Mucosa of descending colon (tissue), 3 donors: Measurements from ENCODE around the gene TTC23. TPM values are rescaled to one million over a fixed set of nuclear protein-coding genes. Genes with fewer than 3 reads are reported as not detected.

Experiments
- ATAC-seq: fragments of 200-7000 bp; cut with Tn5 transposase; one replicate; pipeline ENCODE4 v1.9.1; 2020; ENCODE audit warnings: mild to moderate bottlenecking, moderate library complexity
- DNase-seq, 3 donors: peaks; one replicate each; pipeline ENCODE4 v3.0.0-alpha.2; 2020
- H3K36me3 ChIP-seq: fragments of 200-600 bp; one replicate; pipeline ENCODE4 v1.8.0; 2021; ENCODE audit warnings: low read depth, mild to moderate bottlenecking
- H3K4me1 ChIP-seq: fragments of 200-600 bp; one replicate; pipeline ENCODE4 v1.8.0; 2021; ENCODE audit warnings: low read depth, mild to moderate bottlenecking
- H3K4me3 ChIP-seq: fragments of 200-600 bp; one replicate; pipeline ENCODE4 v1.8.0; 2021; ENCODE audit warnings: mild to moderate bottlenecking
- H3K9me3 ChIP-seq: fragments of 200-600 bp; one replicate; pipeline ENCODE4 v1.8.0; 2021; ENCODE audit warnings: mild to moderate bottlenecking
- CTCF ChIP-seq: fragments of 200-600 bp; IDR thresholded peaks from one replicate; pipeline ENCODE4 v1.8.0; 2022; ENCODE audit warnings: antibody characterized with exemption, mild to moderate bottlenecking
- intact Hi-C, 2 donors: fragments of 100-400 bp; cut with DNase I in 1 of 2; cut with micrococcal nuclease in 1 of 2; formaldehyde crosslinking; loops; one replicate each; pipeline versions ENCODE4 v1.11.0 to v1.11.1; 2022; cut with DNase I, micrococcal nuclease
- total RNA-seq, 3 donors: library from RNA; stranded (reverse); fragmentation: NEBNext Ultra II Directional in 2 of 3; extraction: Animal tissue kit (Norgen Biotek cat#: 25700) in 2 of 3; gene quantifications; one replicate each; pipeline versions ENCODE4 v1.2.1 to v1.2.4, GENCODE V29; 2021 to 2023
- donor health status: DM: no; HTN: no; CAD: no; lungs with moderate emphysema.
- donor health status: DM: no; HTN: no; CAD: no.
- donor health status: DM: no; HTN: yes; CAD: no.

Gene TTC23
- total RNA-seq, 3 donors from 2014 or later: 17.1 to 26.8 (median 19.6) TPM

DNA sequence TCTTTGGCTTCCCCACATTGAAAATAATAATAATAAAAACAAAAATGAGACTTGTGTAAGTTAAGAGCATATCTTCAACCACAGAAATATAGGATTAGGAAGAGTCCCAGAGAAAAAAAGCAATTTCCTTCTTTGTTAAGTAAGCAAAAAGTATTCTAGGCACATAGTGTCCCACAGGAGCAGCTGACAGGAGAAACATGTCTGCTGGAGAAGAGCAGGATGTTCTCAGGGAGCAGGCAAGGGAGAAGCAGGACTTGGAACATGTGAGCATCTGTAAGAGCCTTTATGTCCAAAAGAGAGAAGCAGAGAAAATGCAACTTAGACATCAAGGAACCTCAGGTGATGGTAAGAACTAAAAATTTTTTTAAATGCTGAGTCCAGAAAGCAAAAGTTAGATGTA is 39.0 kb downstream of the TTC23 start:
- Histone ChIP-seq H3K9me3 (no peaks in the 10 kb centered on the region), H3K4me3 (no peak overlapping the region), H3K4me1 (no peaks in the 10 kb centered on the region), H3K36me3 (no peaks in the 10 kb centered on the region)
- ATAC-seq (no peak), DNase-seq (no peak)
- TF ChIP-seq CTCF: no peak
- intact Hi-C loops: loop anchor here in 1 of 2 donors (5.0 kb wide), 1 partner anchor 103 kb away; the partner anchor contains the start of gene SYNM

GRCh38 chr15:99209326-99209725 is 40.1 kb downstream of the TTC23 start:
- no peaks in the 10 kb centered on the region for H3K36me3 ChIP-seq
- no peak for TF ChIP-seq CTCF
- intact Hi-C loops: no loop called here
- no peaks in the 10 kb centered on the region for H3K9me3 ChIP-seq
- H3K4me3 ChIP-seq: no peak overlapping the region
- ATAC-seq: no peak
- no peaks in the 10 kb centered on the region for H3K4me1 ChIP-seq
- DNase-seq: no peak

- intact Hi-C loops: no loop called here
- ATAC-seq (no peak), DNase-seq (no peak)
- Histone ChIP-seq H3K4me3 (no peak overlapping the region), H3K9me3 (no peaks in the 10 kb centered on the region), H3K36me3 (no peaks in the 10 kb centered on the region), H3K4me1 (no peaks in the 10 kb centered on the region)
- TF ChIP-seq CTCF: no peak
These were observed 41.7 kb downstream of the TTC23 start for GRCh38 chr15:99207672-99208071.

- H3K4me1 ChIP-seq: no peaks in the 10 kb centered on the region
- no peak for DNase-seq
- intact Hi-C loops: no loop called here
- ATAC-seq: peak; percentile 55
- no peaks in the 10 kb centered on the region for H3K9me3 ChIP-seq
- H3K4me3 ChIP-seq: no peak overlapping the region
- TF ChIP-seq CTCF: no peak
- H3K36me3 ChIP-seq: no peaks in the 10 kb centered on the region
These were observed 47.2 kb downstream of the TTC23 start for GRCh38 chr15:99202176-99202552.

GRCh38 chr15:99201408-99202175 is 47.8 kb downstream of the TTC23 start:
- no peak overlapping the region for H3K4me3 ChIP-seq
- no peak for TF ChIP-seq CTCF
- H3K36me3 ChIP-seq: no peaks in the 10 kb centered on the region
- intact Hi-C loops: no loop called here
- H3K4me1 ChIP-seq: no peaks in the 10 kb centered on the region
- no peak for DNase-seq
- no peaks in the 10 kb centered on the region for H3K9me3 ChIP-seq
- no peak for ATAC-seq
